Islet precursor cell (in vitro differentiated cells): ENCODE measurements around the gene HMG20A.
A peak's percentile ranks its signal among the peaks of the same experiment; 100 is the strongest.

Experiments
- DNase-seq: peaks from one replicate; pipeline ENCODE4 v3.0.0-alpha.2; 2018

Gene HMG20A

DNA sequence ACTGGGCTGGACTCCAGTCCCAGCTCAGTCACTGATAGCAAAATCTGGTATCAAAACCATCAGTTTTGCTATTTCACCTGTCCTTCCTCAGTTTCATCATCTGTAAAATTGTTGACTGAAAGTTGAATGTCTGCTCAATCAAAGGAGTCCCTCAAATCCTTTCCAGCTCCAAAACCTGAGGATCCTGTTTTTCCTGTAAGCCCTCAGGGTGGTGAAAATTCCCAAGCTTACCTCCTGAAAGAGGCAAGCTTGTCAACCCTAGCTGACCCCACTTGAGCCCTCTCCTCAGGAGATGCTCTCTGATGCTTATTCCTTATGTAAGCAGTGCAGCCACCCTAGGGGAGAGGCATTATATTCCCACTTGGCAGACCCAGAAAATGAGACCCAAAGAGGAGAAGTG lies 82.6 kb downstream of the HMG20A start:
- peak; percentile 75 for DNase-seq

DNA sequence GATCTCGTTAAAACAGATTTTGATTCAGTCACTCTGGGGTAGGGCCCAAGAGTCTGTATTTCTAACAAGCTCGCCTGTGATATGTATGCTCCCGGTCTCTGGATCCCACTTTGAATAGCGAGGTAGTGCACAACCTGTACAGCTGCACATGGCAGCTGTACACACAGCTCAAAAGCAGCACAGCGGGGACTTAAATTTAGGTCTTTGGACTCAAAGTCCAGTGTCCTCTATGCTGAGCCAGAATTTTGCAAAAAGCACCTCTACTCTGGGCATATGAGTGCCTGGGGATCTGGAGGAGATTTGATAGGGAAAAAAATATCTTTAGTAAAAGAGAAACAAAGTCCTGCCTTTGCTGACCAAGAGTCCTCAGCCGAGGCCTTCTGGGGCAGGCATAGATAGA lies 83.1 kb downstream of the HMG20A start:
- DNase-seq: no peak

DNA sequence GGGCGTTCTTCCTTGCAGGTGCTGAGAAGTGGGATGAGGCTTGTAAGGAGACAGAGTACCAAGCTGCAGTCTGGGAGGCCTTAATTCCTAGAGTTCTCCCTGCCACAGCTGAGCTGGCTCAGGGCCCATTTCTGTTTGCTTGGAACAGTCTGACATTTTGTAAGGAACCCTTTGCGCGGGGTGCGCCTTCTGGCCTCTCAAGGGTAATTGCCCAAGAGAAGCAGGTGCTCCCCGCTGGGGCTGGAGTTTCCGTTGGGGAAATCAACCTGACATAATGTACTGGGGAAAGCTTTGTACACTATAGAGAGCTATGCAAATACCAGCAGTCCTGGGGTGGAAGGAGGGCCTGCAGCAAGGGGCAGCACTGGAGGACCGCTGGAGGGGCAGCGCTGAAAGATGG lies 83.6 kb downstream of the HMG20A start:
- no peak for DNase-seq

DNA sequence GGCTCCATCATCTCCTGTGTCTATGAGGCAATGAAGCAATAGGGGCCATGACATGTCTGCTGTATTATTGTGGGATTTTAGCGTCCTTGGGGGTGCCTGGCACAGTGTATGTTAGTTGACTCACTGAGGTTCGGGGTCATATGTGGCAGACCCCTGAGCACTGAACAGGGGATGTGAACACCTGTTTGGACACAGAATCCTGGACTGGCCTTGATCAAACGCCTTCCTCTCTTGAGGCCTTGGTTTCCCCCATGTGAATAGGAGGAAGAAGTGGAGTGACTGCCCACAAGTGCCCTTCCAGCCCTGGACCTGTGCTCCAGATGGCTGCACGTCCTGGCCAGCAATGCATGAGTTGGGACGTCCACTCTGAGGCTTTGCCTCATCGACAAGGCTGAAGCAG lies 84.2 kb downstream of the HMG20A start:
- DNase-seq: no peak

DNA sequence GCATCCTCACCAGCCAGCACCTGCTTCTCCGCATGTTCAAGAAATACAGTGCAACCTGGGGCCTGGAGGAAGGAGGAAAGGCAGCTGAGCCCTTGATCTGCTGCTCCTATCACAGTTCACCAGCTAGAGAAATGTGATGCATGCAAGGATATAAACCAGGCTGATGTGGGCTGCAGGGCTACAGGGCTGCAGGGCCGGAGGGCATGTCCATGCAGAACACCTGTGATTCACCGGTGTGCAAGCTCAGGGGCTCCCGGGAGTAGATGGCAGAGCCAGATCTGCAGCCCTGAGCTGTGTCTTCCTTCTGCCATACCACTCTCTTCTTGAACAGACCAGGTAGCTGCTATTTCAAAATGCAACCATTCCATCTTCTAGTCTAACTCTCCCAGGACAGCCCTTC lies 84.9 kb downstream of the HMG20A start:
- DNase-seq: peak; percentile 82

DNA sequence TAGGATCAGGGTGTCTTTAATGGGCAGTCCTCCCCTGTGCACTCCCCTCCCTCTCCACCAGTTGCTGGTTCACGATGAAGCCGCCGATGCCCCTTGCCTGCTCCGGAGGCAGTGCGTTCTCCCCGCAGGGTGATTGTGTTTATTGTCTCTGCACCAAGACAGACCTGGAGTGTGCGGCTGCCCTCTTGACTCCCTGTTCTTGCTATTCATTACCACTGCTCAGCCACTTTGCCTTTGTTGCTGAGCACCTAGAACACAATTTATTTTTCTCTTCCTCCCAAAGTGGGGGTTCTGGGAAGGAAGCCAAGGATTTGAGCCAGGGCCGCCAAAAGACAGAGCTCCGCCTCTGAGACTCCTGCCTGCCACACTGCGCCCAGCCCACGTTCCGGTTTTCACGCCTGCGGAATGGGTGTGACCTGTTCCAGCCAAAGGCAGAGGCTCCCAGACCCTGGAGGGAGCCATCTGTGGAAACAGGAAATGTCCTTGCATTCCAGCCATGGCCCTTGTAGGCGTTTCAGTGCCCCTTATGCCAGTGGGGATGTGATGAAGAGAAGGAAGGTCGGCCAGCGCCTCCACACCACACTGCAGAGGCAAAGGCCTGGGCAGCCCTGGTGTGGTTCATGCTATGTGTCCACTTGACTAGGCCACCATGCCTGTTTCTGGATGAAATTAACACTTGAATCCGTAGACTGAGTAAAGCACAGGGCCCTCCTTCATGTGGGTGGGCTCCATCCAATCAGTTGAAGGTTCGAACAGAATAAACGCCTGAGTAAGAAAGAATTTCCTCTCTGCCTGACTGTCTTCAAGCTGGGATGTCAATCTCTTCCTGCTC lies 85.8 kb downstream of the HMG20A start:
- no peak for DNase-seq

DNA sequence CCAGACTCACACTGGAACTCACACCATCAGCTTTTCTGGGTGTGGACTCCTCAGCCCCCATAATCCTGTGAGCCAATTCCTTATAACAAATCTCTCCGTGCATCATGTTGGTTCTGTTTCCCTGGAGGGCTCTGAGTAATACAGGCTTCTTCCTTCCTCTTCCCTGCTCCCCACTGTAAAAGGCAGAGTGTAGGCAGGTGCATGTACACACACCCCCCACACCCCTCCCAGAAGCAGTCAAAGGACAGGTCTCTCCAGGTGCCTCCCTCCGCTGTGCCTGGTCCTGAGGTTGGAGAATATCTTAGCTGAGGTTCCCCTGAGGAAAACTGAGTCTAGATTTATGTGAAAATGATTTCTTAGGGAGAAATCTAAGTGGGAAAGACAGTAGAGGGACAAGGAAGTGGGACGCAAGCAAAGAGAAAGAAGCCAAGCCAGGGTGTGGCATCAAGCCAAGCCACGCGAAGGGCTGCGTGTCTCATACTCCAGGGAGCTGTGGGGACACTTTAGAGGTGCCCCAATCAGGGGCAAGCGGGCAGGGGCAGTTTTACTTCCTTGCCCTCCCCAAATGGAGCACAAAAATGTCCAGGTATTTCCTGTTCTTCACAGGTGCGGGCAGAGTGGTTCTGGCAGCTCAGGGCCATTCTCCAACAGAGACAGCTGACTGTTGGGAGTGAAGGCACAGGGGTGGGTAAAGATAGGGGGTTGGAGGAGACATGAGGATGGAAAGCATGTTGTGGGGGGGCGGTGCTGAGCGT lies 86.6 kb downstream of the HMG20A start:
- no peak for DNase-seq

DNA sequence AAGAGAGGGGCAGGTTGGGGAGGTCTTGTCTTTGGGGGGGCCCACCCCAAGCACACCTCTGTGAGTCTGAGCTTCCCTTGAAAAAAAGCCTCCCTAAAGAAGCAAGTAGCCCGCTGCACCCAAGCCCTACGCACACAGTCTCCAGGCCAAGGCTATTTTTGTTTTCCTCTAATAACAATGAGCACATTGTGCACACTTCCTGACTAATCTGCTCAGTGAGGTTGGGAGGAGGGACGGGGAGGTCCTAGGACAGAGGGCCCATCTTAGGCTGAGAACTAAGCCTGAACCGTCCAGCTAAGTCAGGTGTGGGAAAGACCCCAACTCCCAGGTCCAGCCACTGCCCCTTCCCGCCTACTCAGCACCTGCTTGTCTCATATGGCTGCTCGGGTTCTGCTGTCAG lies 87.2 kb downstream of the HMG20A start:
- peak; percentile 70 for DNase-seq

DNA sequence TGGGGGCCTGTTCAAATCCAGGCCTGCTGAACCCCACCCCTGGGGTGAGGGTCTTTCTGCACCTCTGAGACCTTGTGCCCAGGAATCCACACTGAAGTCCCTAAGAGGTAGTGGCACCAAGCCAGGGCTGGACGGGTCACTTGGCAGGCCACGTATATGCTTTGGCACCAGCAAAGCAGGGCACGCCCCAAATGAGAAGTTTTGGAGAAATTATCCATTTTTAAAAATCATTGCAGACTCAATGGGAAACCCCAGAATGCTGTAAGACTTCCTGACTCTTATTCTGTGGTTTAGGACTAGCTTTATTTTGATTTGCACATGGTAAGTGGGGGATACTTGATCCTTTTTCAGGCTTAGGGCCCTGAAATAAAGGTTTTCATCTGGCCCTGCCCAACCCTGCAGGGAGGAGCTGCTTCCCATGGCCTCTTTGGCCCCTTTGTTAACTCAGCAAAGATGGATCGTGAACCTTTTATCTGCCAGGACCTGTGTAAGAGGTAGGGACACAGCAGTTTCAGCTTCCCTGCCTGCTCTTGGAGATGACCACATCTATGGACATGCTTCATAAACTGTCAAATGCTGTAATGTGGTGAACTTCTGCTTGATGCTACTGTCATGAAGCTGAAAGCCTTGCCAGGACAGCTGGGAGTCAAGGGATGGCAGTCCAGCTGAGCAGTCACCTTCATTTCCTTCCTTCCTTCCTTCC lies 88.0 kb downstream of the HMG20A start:
- DNase-seq: no peak

DNA sequence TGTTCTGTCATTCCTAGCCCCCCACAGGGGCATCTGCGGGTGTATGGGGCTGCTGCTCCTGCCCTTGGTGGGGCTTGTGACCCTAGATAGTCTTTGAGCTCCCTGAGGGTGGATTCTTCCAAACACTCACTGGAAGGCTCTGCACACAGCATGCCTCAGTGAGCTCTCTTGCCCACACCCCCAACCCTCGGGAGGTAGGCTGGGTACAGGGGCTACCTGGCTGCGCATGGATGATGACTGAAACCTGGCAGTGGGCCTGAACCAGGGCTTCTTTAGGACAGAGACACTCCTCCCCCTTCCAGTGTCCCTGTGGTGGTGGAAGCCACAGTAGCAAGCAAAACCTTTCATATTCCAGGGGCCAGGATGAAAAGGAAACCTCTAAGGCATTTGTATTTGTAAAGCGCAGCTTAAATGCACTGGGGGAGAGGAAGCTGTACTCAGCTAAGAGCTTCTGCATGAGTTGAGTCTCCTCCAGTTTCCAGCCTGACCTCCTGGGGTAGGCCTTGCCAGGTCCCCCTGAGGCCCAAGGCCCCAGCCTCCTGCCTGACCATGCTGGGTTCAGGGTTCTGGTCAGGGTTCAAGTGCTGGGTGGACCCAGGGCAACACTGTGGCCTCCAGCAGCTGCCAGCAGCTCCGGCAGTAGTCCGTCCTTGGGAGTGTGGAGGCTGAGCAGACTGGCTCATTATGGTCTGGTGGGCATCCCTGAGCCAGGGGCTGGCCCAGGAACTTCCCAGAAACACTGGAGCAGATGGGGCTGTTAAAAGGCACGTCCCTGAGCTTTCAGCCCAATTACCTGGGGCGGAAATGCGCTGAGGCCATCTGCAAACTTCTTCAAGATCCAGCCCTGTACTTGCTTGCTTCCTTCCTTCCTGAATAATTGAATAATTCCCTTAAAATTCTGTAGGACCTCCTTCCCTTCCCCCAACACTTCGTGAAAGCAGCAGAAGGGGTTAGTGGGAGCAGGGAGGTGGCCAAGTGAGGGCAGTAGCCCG lies 89.7 kb downstream of the HMG20A start:
- no peak for DNase-seq

DNA sequence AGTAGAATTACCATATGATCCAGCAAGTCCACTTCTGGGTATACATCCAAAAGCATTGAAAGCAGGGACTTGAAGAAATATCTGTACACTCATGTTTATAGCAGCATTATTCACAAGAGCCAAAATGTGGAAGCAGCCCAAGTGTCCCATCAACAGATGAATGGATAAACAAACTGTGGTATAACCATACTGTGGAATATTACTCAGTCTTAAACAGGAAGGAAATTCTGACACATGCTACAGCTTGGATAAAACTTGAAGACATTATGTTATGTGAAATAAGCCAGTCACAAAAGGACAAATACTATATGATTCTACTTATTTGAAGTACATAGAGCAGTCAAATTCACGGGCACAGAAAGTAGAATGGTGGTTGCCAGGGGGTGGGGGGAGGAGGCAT lies 91.2 kb downstream of the HMG20A start:
- DNase-seq: no peak

DNA sequence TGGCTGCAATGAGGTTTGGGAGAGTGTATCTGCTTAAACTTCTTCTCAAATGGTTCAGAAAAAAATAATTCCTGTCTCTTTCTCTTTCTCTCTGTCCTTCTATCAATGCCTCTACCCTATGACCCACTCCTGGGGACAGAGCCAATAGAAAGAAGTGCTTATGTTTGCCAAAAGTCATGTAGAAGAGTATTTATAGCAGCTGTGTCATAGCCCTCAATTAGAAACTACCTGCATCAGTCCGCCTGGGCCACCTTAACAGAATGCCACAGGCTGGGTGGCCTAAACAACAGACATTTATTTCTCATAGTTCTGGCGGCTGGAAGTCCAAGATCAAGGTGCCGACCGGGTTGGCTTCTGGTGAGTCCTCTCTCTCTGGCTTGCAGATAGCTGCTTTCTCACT lies 92.5 kb downstream of the HMG20A start:
- DNase-seq: no peak

DNA sequence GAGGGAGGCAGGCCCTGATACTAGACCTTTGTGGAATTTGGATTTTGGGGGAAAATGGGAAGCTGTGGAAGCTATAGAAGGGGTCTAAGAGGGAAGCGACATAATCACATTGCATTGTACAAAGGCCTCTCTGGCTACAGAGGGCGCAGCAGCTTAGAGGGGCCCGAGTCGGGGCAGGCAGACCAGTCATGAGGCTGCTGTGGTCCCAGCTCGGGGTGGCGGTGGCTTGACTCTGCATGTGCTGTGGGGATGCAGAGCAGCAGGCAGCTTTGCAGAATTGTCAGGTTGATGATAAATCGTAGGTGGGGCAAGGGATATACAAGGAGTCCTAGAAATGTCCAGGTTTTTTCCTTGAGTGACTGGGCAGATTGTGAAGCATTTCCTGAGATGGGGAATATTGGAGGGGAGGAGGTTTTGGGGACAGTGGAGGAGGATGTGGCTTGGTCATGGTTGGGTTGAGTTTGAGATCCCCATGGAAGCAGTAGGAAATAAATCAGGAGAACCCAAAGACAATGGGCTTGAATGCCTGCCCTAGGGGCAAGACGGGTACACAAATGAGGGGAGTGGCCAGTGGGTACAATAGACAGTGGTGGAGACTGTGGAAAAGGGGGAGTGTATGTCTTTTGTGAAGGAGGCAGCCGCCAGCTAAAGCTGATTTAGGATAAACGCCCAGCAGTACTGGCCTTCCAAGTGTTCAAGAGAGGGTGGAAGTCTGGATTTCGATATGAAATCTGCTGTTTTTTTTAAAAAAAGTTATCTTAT lies 94.1 kb downstream of the HMG20A start:
- DNase-seq: no peak

DNA sequence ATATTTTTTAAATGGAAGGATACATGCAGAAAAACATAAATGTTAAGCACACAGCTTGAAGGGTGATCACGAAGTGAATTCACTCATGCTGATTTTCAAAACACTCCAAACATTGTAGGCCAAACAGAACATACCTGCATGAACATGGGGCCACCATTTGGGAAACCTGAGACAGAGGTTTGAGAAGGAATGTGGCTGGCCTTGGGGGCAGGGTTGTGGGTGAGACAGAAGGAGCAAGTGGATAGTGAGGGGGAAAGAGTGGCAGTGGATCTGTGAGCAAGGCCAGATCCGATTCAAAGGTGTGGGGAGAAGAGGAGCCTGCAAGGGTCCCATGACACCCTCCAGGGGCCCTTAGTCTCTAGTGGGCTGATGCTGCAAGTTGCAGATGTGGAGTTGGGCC lies 94.9 kb downstream of the HMG20A start:
- no peak for DNase-seq

DNA sequence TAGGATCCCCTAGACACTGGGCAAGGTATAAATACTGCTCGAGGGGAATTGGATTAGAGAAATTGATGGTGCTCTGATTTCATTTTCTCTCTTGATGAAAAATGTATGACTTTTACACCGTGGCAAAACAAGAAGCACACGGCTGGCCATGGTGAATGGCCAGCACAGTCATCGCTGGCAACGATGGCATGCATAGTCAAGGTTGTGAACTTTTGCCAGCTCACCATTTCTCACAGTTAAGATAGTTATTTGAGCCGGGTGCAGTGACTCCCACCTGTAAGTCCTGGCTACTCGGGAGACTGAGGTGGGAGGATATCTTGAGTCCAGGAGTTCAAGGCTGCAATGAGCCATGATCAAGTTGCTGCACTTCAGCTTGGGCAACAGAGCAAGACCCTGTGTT lies 95.4 kb downstream of the HMG20A start:
- DNase-seq: no peak

DNA sequence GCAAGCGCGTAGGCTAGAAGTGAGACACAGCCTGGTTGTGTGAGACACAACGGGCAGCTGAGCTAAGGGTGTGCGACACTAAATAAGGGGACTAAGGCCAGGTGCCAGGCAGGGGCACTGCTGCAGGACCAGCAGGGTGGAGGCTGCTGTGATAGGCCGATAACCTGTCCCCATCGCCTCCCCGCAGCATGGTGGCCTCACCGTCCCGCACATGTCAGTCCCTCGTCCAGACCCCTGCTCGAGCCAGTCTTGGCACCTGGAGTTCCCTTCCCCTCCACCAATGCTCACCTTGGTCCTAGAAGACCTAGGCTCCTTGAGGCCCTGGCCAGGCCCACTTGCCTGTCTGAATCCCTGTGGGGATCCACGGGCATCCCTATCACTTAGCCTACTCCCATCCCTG lies 96.1 kb downstream of the HMG20A start:
- peak; percentile 46 for DNase-seq

DNA sequence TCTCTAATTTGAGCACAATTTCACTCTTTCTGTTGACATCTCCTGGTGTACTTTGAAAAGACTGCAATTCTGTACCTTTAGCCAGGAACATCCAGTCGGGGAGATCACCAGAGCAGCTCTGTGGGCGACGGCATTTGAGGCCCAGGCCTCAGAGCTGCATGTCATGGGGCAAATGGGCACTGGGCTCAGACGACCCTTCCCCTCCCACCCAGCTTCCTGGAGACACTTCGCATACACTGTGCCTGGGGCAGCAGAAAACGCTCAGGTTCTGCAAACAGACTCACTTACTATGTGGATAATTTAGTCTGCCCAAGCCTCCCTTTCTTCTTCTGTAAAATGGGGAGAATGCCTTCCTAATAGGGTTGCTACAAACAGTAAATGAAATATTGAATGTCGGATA lies 96.9 kb downstream of the HMG20A start:
- DNase-seq: peak; percentile 61

DNA sequence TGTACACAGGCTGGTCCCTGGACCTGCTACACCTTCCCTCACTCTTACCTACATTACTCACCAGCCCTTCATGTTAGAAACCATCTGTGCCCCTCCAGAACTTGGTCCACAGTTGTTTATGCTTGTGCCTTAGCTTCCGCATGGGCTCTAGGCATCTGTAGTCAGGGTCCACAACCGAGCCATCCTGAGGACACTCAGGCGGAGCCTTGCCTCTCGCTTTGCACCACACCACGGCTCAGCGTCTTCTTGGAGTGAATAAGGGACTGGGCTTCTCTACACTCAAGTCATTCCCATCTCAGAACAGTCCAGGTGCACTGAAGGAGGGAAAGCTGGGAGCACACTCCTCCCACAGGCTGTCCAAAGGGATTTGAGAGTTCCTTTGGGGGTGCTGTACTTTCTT lies 97.8 kb downstream of the HMG20A start:
- DNase-seq: peak; percentile 34

DNA sequence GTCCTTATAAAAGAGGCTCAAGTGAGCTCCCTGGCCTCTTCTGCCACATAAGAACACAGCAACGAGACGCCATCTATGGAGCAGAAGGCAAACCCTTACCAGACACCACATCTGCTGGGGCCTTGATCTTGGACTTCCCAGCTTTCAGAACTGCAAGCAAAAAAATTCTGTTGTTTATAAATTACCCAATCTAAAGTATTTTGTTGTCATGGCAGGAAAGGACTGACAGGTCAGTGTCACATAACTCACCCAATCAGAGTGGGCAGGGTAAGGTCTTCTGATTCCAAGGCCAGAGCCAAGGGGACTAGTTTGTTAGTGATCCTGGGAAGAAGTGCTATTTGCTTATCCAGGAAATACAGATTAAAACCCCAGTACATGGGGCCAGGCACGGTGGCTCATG lies 98.9 kb downstream of the HMG20A start:
- peak; percentile 21 for DNase-seq

DNA sequence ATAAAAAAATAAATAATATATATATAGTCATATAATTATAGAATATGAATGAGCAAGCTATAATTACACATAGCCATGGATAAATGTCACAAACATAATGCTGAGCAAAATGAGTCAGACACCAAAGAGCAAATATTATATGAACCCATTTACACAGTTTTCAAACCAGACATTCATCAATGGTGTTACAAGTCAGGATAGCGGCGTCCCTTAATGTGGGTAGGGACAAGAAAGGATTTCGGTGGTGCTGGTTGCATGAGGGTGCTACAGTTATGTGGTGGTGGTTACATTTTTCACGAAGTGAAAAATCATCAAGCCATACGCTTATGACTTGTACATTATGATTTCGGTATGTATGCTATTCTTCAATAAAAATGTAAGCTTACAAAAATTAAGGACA lies 100.5 kb downstream of the HMG20A start:
- DNase-seq: no peak

DNA sequence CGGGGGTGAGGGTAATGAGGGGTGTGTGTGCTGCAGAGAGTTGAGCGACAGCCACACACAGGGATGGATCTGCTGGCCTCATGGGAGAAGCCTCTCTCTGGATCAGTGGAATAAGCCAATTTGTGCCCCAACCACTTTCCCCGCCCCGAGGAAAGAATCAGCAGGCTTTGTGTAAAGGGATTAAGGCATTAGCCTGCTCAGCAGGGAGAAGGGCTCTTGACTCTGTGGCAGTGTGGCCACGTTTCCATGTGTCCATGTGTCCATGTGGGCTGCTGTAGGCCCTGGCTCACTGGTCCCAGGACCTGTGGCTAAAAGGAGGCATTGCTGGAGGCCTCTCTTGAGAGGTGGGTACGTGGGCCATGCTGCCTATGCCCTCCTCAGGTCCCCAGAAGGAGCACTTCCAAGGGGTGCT lies 104.7 kb downstream of the HMG20A start:
- peak; percentile 50 for DNase-seq
